ENCODE data around the gene RBMS2. TPM values are rescaled to one million over a fixed set of nuclear protein-coding genes. Genes with fewer than 3 reads are reported as not detected.
A peak's percentile ranks its signal among the peaks of the same experiment; 100 is the strongest.

RBMS2 gene
- total RNA-seq, 3 donors from 2014 or later (not counting 1 experiment from before 2014, with no cell fraction given): 10.8 to 16.5 (median 15.6) TPM

DNA sequence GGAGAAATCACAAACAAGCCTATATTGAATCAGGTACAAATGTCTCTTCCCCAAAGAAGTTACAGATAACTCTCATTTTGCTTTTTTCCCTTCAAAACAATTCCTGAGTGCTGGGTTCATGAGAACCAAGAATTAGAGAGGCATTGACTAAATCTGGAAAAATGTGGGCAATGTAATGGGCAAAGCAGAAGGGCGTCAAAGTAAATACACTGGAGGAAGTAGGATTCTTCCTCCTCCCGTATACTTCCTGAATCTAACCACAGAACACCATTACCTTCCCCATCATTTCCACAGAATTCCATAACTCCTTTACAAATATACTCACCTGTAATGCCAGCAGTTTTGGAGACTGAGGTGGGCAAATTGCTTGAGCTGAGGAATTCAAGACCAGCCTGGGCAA, 3.0 kb upstream of the RBMS2 start:
- Mint-ChIP-seq H3K27ac (no peak overlapping the region), H3K36me3 (no peaks in the 10 kb centered on the region), H3K27me3 (ENCODE audit: low read depth in 2 of 2) (peaks cover 0 to 4% of the 10 kb centered on the region in 2 donors), H3K9me3 (no peaks in the 10 kb centered on the region), H3K4me3 (no peak overlapping the region), H3K4me1 (peaks cover 27 to 35% of the 10 kb centered on the region in 2 donors)
- no peaks in the 10 kb centered on the region for H3K27me3 ChIP-seq (ENCODE audit: control insufficient read depth, insufficient read depth, low read length)
- no peaks in the 10 kb centered on the region for H3K9me3 ChIP-seq (ENCODE audit: control insufficient read depth, insufficient read depth, low read length)
- DNase-seq (no peak), ATAC-seq (no peak)
- TF ChIP-seq CTCF (IDR thresholded peaks at IDR 0.05): no peak
- H3K27ac ChIP-seq (ENCODE audit: low read length): no peak overlapping the region
- no peaks in the 10 kb centered on the region for H3K36me3 ChIP-seq (ENCODE audit: control insufficient read depth, insufficient read depth, low read length)
- WGBS (ENCODE audit: insufficient coverage): no CpG with 5 or more reads among the region's 2 CpGs
- intact Hi-C loops (cut with micrococcal nuclease): no loop called here
- H3K4me3 ChIP-seq (ENCODE audit: low read length): no peak overlapping the region
- H3K4me1 ChIP-seq (ENCODE audit: control insufficient read depth, insufficient read depth, low read length): peaks cover 11% of the 10 kb centered on the region

GRCh38 chr12:56520048-56520447, 1.6 kb upstream of the RBMS2 start:
- no peak overlapping the region for H3K27ac Mint-ChIP-seq
- no peaks in the 10 kb centered on the region for H3K9me3 ChIP-seq (ENCODE audit: control insufficient read depth, insufficient read depth, low read length)
- H3K36me3 ChIP-seq (ENCODE audit: control insufficient read depth, insufficient read depth, low read length): no peaks in the 10 kb centered on the region
- ATAC-seq: no peak
- H3K4me3 ChIP-seq (ENCODE audit: low read length): no peak overlapping the region
- H3K4me1 Mint-ChIP-seq: peaks cover 23 to 30% of the 10 kb centered on the region in 2 donors
- H3K4me1 ChIP-seq (ENCODE audit: control insufficient read depth, insufficient read depth, low read length): peaks cover 11% of the 10 kb centered on the region
- H3K27me3 Mint-ChIP-seq (ENCODE audit: low read depth in 2 of 2): no peaks in the 10 kb centered on the region
- intact Hi-C loops (cut with micrococcal nuclease): loop anchor here (2.0 kb wide), 1 partner anchor 111 kb away; the partner anchor contains the start of gene BAZ2A
- no peaks in the 10 kb centered on the region for H3K36me3 Mint-ChIP-seq
- TF ChIP-seq CTCF (IDR thresholded peaks at IDR 0.05): no peak
- H3K27ac ChIP-seq (ENCODE audit: low read length): no peak overlapping the region
- H3K4me3 Mint-ChIP-seq: no peak overlapping the region
- DNase-seq: no peak
- H3K27me3 ChIP-seq (ENCODE audit: control insufficient read depth, insufficient read depth, low read length): no peaks in the 10 kb centered on the region
- no peaks in the 10 kb centered on the region for H3K9me3 Mint-ChIP-seq
- WGBS (ENCODE audit: insufficient coverage): 92% methylated on average over 3 of the region's 3 CpGs

DNA sequence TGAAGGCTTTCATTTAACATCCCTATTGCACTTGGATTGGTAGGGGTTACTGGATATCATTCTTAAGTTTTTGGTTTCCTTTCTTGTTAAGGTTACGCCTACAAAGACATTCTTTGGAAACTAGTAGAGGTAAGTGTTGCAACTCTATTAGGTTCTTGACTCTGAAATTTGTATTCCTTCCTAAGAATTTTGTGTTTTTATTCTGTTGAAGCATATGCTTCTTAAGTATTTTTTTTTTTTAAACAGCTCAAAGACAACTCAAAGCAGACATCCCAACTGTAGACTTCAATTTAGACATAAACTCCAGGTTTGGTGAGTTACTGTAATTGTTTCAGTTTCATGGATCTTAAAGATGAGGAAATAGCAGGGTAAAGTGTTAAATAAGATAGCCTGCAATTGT, 1.1 kb upstream of the RBMS2 start:
- peaks cover 11% of the 10 kb centered on the region for H3K4me1 ChIP-seq (ENCODE audit: control insufficient read depth, insufficient read depth, low read length)
- ATAC-seq (no peak), DNase-seq (no peak)
- no peaks in the 10 kb centered on the region for H3K36me3 ChIP-seq (ENCODE audit: control insufficient read depth, insufficient read depth, low read length)
- Mint-ChIP-seq H3K27me3 (ENCODE audit: low read depth in 2 of 2) (no peaks in the 10 kb centered on the region), H3K36me3 (no peaks in the 10 kb centered on the region), H3K4me3 (peak overlapping the region; percentile 98), H3K27ac (peak overlapping the region in 1 of 2 donors; percentile 88), H3K4me1 (peaks cover 23 to 30% of the 10 kb centered on the region in 2 donors), H3K9me3 (no peaks in the 10 kb centered on the region)
- no CpG with 5 or more reads among the region's 1 CpG for WGBS (ENCODE audit: insufficient coverage)
- no peak overlapping the region for H3K4me3 ChIP-seq (ENCODE audit: low read length)
- intact Hi-C loops (cut with micrococcal nuclease): loop anchor here (2.0 kb wide), 1 partner anchor 110 kb away; the partner anchor contains the start of gene BAZ2A
- no peaks in the 10 kb centered on the region for H3K27me3 ChIP-seq (ENCODE audit: control insufficient read depth, insufficient read depth, low read length)
- no peaks in the 10 kb centered on the region for H3K9me3 ChIP-seq (ENCODE audit: control insufficient read depth, insufficient read depth, low read length)
- H3K27ac ChIP-seq (ENCODE audit: low read length): no peak overlapping the region
- TF ChIP-seq CTCF (IDR thresholded peaks at IDR 0.05): no peak

- Mint-ChIP-seq H3K4me1 (peaks cover 23 to 30% of the 10 kb centered on the region in 2 donors), H3K9me3 (no peaks in the 10 kb centered on the region), H3K27me3 (ENCODE audit: low read depth in 2 of 2) (no peaks in the 10 kb centered on the region), H3K4me3 (peak overlapping the region; percentile 98), H3K27ac (peak overlapping the region; percentile 70 to 88), H3K36me3 (no peaks in the 10 kb centered on the region)
- intact Hi-C loops (cut with micrococcal nuclease): loop anchor here (2.0 kb wide), 1 partner anchor 110 kb away; the partner anchor contains the start of gene BAZ2A
- Histone ChIP-seq H3K27ac (ENCODE audit: low read length) (peak overlapping the region; percentile 48), H3K27me3 (ENCODE audit: control insufficient read depth, insufficient read depth, low read length) (no peaks in the 10 kb centered on the region), H3K9me3 (ENCODE audit: control insufficient read depth, insufficient read depth, low read length) (no peaks in the 10 kb centered on the region), H3K4me3 (ENCODE audit: low read length) (peak overlapping the region; percentile 40), H3K36me3 (ENCODE audit: control insufficient read depth, insufficient read depth, low read length) (no peaks in the 10 kb centered on the region), H3K4me1 (ENCODE audit: control insufficient read depth, insufficient read depth, low read length) (peaks cover 11% of the 10 kb centered on the region)
- ATAC-seq (peak; percentile 74 to 79 (median 75)), DNase-seq (no peak)
- no peak for TF ChIP-seq CTCF (IDR thresholded peaks at IDR 0.05)
- WGBS (ENCODE audit: insufficient coverage): 60% methylated on average over 2 of the region's 8 CpGs
Measured at GRCh38 chr12:56521209-56521589, 421 bp upstream of the RBMS2 start.

Data from natural killer cell (primary cell).